Measurements from ENCODE around the gene SHOC2. TPM values are rescaled to one million over a fixed set of nuclear protein-coding genes. Genes with fewer than 3 reads are reported as not detected.

The SHOC2 gene
- total and polyA plus RNA-seq, 2 of the 8 experiments (the other 6 are each of a cell fraction or from before 2014, with no cell fraction given), result 7.6 to 28.2 TPM

DNA sequence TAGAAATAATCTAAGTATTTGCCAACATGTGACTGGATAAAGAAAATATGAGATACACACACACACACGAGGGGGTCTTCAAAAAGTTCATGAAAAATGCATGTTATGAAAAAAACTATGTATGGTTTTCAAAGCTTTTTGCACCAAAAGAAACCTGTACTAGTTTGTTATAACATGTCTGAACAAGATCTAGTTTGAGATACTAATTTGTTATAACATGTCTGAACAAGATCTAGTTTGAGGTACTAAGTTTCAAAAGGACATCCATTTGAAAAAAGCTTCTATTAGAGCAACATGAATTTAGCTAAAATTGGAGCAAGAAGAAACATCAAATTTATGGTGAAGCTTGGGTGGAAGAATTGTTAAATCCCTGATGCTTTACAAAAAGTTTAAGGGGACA is 137.6 kb downstream of the SHOC2 start:
- Histone ChIP-seq H3K4ac (replicated peaks; ENCODE audit: insufficient read length, low read depth, low read length) (no peak overlapping the region), H3K9ac (replicated peaks in 1 of 4; ENCODE audit: extremely low read depth in 1 of 4, low read depth in 3 of 4, low read length in 3 of 4) (no peak overlapping the region), H3K27ac (ENCODE audit: low read depth, low read length) (no peak overlapping the region), H4K8ac (ENCODE audit: extremely low read depth, insufficient read depth, low read length) (no peak overlapping the region), H3K23ac (ENCODE audit: insufficient read length) (no peak overlapping the region), H4K20me1 (replicated peaks in 1 of 2; ENCODE audit: control insufficient read depth in 1 of 2, insufficient read depth in 2 of 2, low read length in 2 of 2) (no peaks in the 10 kb centered on the region), H3K56ac (replicated peaks; ENCODE audit: insufficient read length, low read depth, low read length) (no peak overlapping the region), H3K23me2 (ENCODE audit: low read depth, low read length) (0 out of 2 replicates have a peak, but pooled peaks cover 1% of the 10 kb centered on the region), H2BK5ac (ENCODE audit: low read depth, low read length) (no peak overlapping the region), H2BK12ac (ENCODE audit: low read depth, low read length) (no peak overlapping the region), H3K36me3 (ENCODE audit: control insufficient read depth in 2 of 4, insufficient read depth in 4 of 4, low read length in 3 of 4) (no peaks in the 10 kb centered on the region), H3K4me2 (ENCODE audit: insufficient read depth in 1 of 2, low read depth in 2 of 2, low read length in 2 of 2) (no peak overlapping the region), H2AK5ac (ENCODE audit: low read depth, low read length) (no peak overlapping the region), H2BK20ac (ENCODE audit: low read length) (no peak overlapping the region), H3K4me3 (ENCODE audit: extremely low read depth in 1 of 4, insufficient read depth in 2 of 4, low read depth in 3 of 4, low read length in 4 of 4) (no peak overlapping the region), H3K14ac (ENCODE audit: insufficient read length) (no peak overlapping the region), H2AFZ (ENCODE audit: low read length) (no peak overlapping the region), H4K91ac (replicated peaks; ENCODE audit: insufficient read length, low read length) (no peak overlapping the region), H3K79me2 (ENCODE audit: control insufficient read depth in 1 of 2, insufficient read depth in 2 of 2, low read length in 2 of 2) (no peaks in the 10 kb centered on the region), H2BK120ac (replicated peaks; ENCODE audit: low read depth, low read length) (no peak overlapping the region), H3K4me1 (replicated peaks in 1 of 4; ENCODE audit: control insufficient read depth in 3 of 4, insufficient read depth in 4 of 4, low read length in 3 of 4) (no peaks in the 10 kb centered on the region), H2BK15ac (ENCODE audit: low read length) (no peak overlapping the region), H4K5ac (ENCODE audit: insufficient read length, low read depth, low read length) (no peak overlapping the region), H3K9me3 (ENCODE audit: insufficient read depth in 2 of 2, low read depth in 1 of 2, low read length in 1 of 2) (peaks cover 0 to 10% of the 10 kb centered on the region in 2 experiments; a peak in 2 of 4 replicates), H3K27me3 (replicated peaks in 1 of 4; ENCODE audit: control insufficient read depth in 3 of 4, extremely low read depth in 1 of 4, insufficient read depth in 3 of 4, low read length in 3 of 4) (no peaks in the 10 kb centered on the region), H3K79me1 (ENCODE audit: low read depth, low read length) (no peaks in the 10 kb centered on the region), H3K18ac (ENCODE audit: extremely low read depth, low read length) (no peak overlapping the region)
- no peak for DNase-seq (ENCODE audit: low read depth in 1 of 2, low spot score in 2 of 2)
- no peak for FAIRE-seq
- WGBS, 2 experiments (ENCODE audit: extremely low coverage in 1 of 2, insufficient coverage in 1 of 2, insufficient read length in 1 of 2, insufficient replicate concordance in 2 of 2, low coverage in 1 of 2, low lambda C conversion rate in 2 of 2, missing lambda C conversion rate in 1 of 2), result 95% methylated on average over 1 of the region's 1 CpG; no CpG with 5 or more reads in 1 of the 2 experiments
- ChIA-PET CTCF (ENCODE audit: partially characterized antibody) (no interaction called here), POLR2A (ENCODE audit: partially characterized antibody) (no interaction called here)
- TF ChIP-seq CREB1 (IDR thresholded peaks at IDR 0.05) (no peak), POLR2A (IDR thresholded peaks at IDR 0.05; ENCODE audit: control extremely low read depth in 1 of 2, low read depth in 2 of 2, low read length in 2 of 2) (no peak), KDM1A (IDR thresholded peaks at IDR 0.05; ENCODE audit: borderline replicate concordance, low read length) (no peak), SAP30 (IDR thresholded peaks at IDR 0.05; ENCODE audit: insufficient read depth, insufficient replicate concordance, low read length) (no peak), CBX8 (IDR thresholded peaks at IDR 0.05; ENCODE audit: borderline replicate concordance, low read depth, low read length) (no peak), SP2 (IDR thresholded peaks at IDR 0.05; ENCODE audit: low read length) (no peak), SIRT6 (IDR thresholded peaks at IDR 0.05; ENCODE audit: low read length) (no peak), SP4 (IDR thresholded peaks at IDR 0.05; ENCODE audit: low read length) (no peak), JUND (IDR thresholded peaks at IDR 0.05; ENCODE audit: low read length) (no peak), EZH2 (IDR thresholded peaks at IDR 0.05; ENCODE audit: low read depth, low read length, severe bottlenecking) (no peak), RAD21 (IDR thresholded peaks at IDR 0.05 in 1 of 2, conservative IDR thresholded peaks at IDR 0.05 in 1 of 2; ENCODE audit: low read depth in 2 of 2, low read length in 2 of 2) (no peak), POLR2AphosphoS5 (IDR thresholded peaks at IDR 0.05; ENCODE audit: low read depth, low read length) (no peak)
- TF ChIP-seq, protein P1, sequence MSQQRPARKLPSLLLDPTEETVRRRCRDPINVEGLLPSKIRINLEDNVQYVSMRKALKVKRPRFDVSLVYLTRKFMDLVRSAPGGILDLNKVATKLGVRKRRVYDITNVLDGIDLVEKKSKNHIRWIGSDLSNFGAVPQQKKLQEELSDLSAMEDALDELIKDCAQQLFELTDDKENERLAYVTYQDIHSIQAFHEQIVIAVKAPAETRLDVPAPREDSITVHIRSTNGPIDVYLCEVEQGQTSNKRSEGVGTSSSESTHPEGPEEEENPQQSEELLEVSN (IDR thresholded peaks at IDR 0.05), result no peak
- TF ChIP-seq, protein P2, sequence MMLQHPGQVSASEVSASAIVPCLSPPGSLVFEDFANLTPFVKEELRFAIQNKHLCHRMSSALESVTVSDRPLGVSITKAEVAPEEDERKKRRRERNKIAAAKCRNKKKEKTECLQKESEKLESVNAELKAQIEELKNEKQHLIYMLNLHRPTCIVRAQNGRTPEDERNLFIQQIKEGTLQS (IDR thresholded peaks at IDR 0.05; ENCODE audit: insufficient read depth, low read depth, low read length), result no peak

Measured in H1 (cell line).